ENCODE data around the gene FIBP. TPM values are rescaled to one million over a fixed set of nuclear protein-coding genes. Genes with fewer than 3 reads are reported as not detected.

Gene FIBP
- total RNA-seq, 1 experiment from 2014 or later, result 295 TPM

Other genes with a start within 250 kb of the FIBP start
- 51.7 and 63.3 TPM in 2 replicates for gene RELA, start 225.6 kb downstream of the FIBP start, total RNA-seq (2014; rRNA removed; shearing (Covaris generic))
- gene KAT5, start 176.2 kb downstream of the FIBP start, total RNA-seq (2014; rRNA removed; shearing (Covaris generic)), result 90.5 and 119 TPM in 2 replicates
- 168 and 170 TPM in 2 replicates for gene RNASEH2C, start 167.7 kb downstream of the FIBP start, total RNA-seq (2014; rRNA removed; shearing (Covaris generic))
- gene AP5B1, start 107.5 kb downstream of the FIBP start, total RNA-seq (2014; rRNA removed; shearing (Covaris generic)), result 30.4 and 33.4 TPM in 2 replicates
- not detected in 2 replicates for gene OVOL1, start 101.4 kb downstream of the FIBP start, total RNA-seq (2014; rRNA removed; shearing (Covaris generic))
- gene SNX32, start 54.5 kb downstream of the FIBP start, total RNA-seq (2014; rRNA removed; shearing (Covaris generic)), result 0.16 TPM in 1 of 2 replicates, not detected in the other
- gene CFL1, start 30.3 kb downstream of the FIBP start, total RNA-seq (2014; rRNA removed; shearing (Covaris generic)), result 4,273 and 4,722 TPM in 2 replicates
- 121 and 130 TPM in 2 replicates for gene MUS81, start 28.0 kb downstream of the FIBP start, total RNA-seq (2014; rRNA removed; shearing (Covaris generic))
- 120 and 194 TPM in 2 replicates for gene EFEMP2, start 15.7 kb downstream of the FIBP start, total RNA-seq (2014; rRNA removed; shearing (Covaris generic))
- 1.9 TPM in 1 of 2 replicates, not detected in the other for gene CTSW, start 8.6 kb downstream of the FIBP start, total RNA-seq (2014; rRNA removed; shearing (Covaris generic))
- gene CCDC85B, start 2.2 kb upstream of the FIBP start, total RNA-seq (2014; rRNA removed; shearing (Covaris generic)), result 94.0 and 160 TPM in 2 replicates
- 72.1 and 97.5 TPM in 2 replicates for gene FOSL1, start 11.9 kb upstream of the FIBP start, total RNA-seq (2014; rRNA removed; shearing (Covaris generic))
- 25.0 and 44.8 TPM in 2 replicates for gene C11orf68, start 30.6 kb upstream of the FIBP start, total RNA-seq (2014; rRNA removed; shearing (Covaris generic))
- gene DRAP1, start 31.0 kb upstream of the FIBP start, total RNA-seq (2014; rRNA removed; shearing (Covaris generic)), result 463 and 527 TPM in 2 replicates
- gene TSGA10IP, start 57.0 kb upstream of the FIBP start, total RNA-seq (2014; rRNA removed; shearing (Covaris generic)), result not detected in 2 replicates
- 172 and 186 TPM in 2 replicates for gene SART1, start 73.3 kb upstream of the FIBP start, total RNA-seq (2014; rRNA removed; shearing (Covaris generic))
- gene EIF1AD, start 113.7 kb upstream of the FIBP start, total RNA-seq (2014; rRNA removed; shearing (Covaris generic)), result 84.3 and 93.2 TPM in 2 replicates
- gene BANF1, start 114.0 kb upstream of the FIBP start, total RNA-seq (2014; rRNA removed; shearing (Covaris generic)), result 116 and 140 TPM in 2 replicates
- gene CST6, start 123.5 kb upstream of the FIBP start, total RNA-seq (2014; rRNA removed; shearing (Covaris generic)), result not detected in 2 replicates
- gene CATSPER1, start 138.0 kb upstream of the FIBP start, total RNA-seq (2014; rRNA removed; shearing (Covaris generic)), result 0.50 and 1.4 TPM in 2 replicates
- gene GAL3ST3, start 160.7 kb upstream of the FIBP start, total RNA-seq (2014; rRNA removed; shearing (Covaris generic)), result not detected in 2 replicates
- gene SF3B2, start 163.9 kb upstream of the FIBP start, total RNA-seq (2014; rRNA removed; shearing (Covaris generic)), result 334 and 353 TPM in 2 replicates
- gene PACS1, start 181.8 kb upstream of the FIBP start, total RNA-seq (2014; rRNA removed; shearing (Covaris generic)), result 28.5 and 37.1 TPM in 2 replicates